ENCODE results near the gene AMIGO3. TPM values are rescaled to one million over a fixed set of nuclear protein-coding genes. Genes with fewer than 3 reads are reported as not detected.

AMIGO3 gene
- total and polyA plus RNA-seq, 4 donors, result 0.11 to 1.1 TPM; not detected in 2

DNA sequence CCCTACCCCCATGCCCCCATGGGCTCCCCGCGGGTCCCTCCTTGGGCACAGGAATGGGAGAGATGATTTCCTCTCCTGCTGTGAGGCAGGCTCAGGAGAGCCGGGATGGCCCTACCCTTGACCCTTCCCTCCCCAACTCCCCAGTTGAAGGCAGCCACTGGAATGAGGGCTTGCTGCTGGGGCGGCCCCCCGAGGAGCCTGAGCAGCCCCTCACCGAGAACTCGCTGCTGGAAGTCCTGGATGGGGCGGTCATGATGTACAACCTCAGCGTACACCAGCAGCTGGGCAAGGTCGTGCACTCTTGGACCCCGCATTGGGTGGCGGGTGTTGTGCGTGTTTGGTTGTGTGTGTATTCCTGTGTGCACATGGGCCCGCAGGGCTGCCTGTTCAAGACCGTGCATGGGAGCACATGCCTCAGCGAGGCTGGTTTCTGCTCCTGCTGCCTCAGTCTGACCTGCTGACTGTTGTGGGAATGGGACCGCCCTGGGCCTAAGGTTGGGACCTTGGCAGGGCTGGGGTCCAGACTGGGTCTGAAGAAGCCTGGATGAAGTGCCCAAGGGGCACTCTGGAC, 14.0 kb downstream of the AMIGO3 start:
- 96% methylated on average over 17 of the region's 17 CpGs for WGBS
- DNase-seq (ENCODE audit: low spot score), result no peak
- TF ChIP-seq NR2F2 (IDR thresholded peaks at IDR 0.05) (no peak), EGR1 (IDR thresholded peaks at IDR 0.05; ENCODE audit: low read depth in 2 of 2) (no peak), YY1 (IDR thresholded peaks at IDR 0.05) (no peak), RXRA (IDR thresholded peaks at IDR 0.05) (no peak)
- TF ChIP-seq, protein P1, sequence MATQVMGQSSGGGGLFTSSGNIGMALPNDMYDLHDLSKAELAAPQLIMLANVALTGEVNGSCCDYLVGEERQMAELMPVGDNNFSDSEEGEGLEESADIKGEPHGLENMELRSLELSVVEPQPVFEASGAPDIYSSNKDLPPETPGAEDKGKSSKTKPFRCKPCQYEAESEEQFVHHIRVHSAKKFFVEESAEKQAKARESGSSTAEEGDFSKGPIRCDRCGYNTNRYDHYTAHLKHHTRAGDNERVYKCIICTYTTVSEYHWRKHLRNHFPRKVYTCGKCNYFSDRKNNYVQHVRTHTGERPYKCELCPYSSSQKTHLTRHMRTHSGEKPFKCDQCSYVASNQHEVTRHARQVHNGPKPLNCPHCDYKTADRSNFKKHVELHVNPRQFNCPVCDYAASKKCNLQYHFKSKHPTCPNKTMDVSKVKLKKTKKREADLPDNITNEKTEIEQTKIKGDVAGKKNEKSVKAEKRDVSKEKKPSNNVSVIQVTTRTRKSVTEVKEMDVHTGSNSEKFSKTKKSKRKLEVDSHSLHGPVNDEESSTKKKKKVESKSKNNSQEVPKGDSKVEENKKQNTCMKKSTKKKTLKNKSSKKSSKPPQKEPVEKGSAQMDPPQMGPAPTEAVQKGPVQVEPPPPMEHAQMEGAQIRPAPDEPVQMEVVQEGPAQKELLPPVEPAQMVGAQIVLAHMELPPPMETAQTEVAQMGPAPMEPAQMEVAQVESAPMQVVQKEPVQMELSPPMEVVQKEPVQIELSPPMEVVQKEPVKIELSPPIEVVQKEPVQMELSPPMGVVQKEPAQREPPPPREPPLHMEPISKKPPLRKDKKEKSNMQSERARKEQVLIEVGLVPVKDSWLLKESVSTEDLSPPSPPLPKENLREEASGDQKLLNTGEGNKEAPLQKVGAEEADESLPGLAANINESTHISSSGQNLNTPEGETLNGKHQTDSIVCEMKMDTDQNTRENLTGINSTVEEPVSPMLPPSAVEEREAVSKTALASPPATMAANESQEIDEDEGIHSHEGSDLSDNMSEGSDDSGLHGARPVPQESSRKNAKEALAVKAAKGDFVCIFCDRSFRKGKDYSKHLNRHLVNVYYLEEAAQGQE (IDR thresholded peaks at IDR 0.05), result no peak
- Histone ChIP-seq H3K9ac (ENCODE audit: low read depth in 1 of 2, low read length in 2 of 2) (no peak overlapping the region), H3K9me3 (ENCODE audit: control insufficient read depth in 4 of 4, low read length in 3 of 4) (no peaks in the 10 kb centered on the region), H3K36me3 (ENCODE audit: control insufficient read depth in 4 of 4, insufficient read depth in 3 of 4, low read depth in 1 of 4, low read length in 3 of 4) (peaks cover 17 to 73% (median 39%) of the 10 kb centered on the region in 4 donors), H3K4me3 (ENCODE audit: low read depth in 1 of 3, low read length in 3 of 3) (no peak overlapping the region), H3K27me3 (ENCODE audit: control insufficient read depth in 4 of 4, insufficient read depth in 4 of 4, low read length in 3 of 4) (no peaks in the 10 kb centered on the region), H3K4me1 (ENCODE audit: control insufficient read depth in 4 of 4, insufficient read depth in 4 of 4, low read length in 3 of 4) (no peaks in the 10 kb centered on the region), H3K27ac (ENCODE audit: low read depth in 1 of 2, low read length in 2 of 2) (no peak overlapping the region)

DNA sequence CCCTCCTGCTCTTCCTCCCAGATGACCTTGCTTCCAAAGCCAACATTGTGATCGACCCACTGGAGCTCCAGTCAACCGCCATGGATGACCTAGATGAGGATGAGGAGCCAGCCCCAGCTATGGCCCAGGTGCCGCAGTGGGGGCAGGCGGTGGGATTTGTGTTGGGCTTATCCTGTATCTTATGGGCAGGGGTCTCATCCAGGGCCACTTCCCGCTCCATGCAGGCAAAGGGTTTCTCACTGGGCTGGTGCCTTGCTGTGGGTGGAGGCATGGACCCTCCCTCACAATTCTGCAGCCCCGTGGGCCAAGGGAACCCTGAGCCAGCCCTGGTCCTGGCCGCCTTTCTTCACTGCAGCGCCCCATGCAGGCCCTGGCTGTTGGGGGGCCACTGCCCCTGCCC, 14.9 kb downstream of the AMIGO3 start:
- Histone ChIP-seq H3K27ac (ENCODE audit: low read depth in 1 of 2, low read length in 2 of 2) (no peak overlapping the region), H3K27me3 (ENCODE audit: control insufficient read depth in 4 of 4, insufficient read depth in 4 of 4, low read length in 3 of 4) (no peaks in the 10 kb centered on the region), H3K4me1 (ENCODE audit: control insufficient read depth in 4 of 4, insufficient read depth in 4 of 4, low read length in 3 of 4) (no peaks in the 10 kb centered on the region), H3K9me3 (ENCODE audit: control insufficient read depth in 4 of 4, low read length in 3 of 4) (no peaks in the 10 kb centered on the region), H3K4me3 (ENCODE audit: low read depth in 1 of 3, low read length in 3 of 3) (no peak overlapping the region), H3K9ac (ENCODE audit: low read depth in 1 of 2, low read length in 2 of 2) (no peak overlapping the region), H3K36me3 (ENCODE audit: control insufficient read depth in 4 of 4, insufficient read depth in 3 of 4, low read depth in 1 of 4, low read length in 3 of 4) (peaks cover 22 to 81% (median 44%) of the 10 kb centered on the region in 4 donors)
- 91% methylated on average over 8 of the region's 8 CpGs for WGBS
- DNase-seq (ENCODE audit: low spot score), result no peak
- TF ChIP-seq YY1 (IDR thresholded peaks at IDR 0.05) (no peak), HNF4A (conservative IDR thresholded peaks at IDR 0.05) (no peak), SP1 (IDR thresholded peaks at IDR 0.05) (no peak), GABPA (IDR thresholded peaks at IDR 0.05 in 1 of 2, conservative IDR thresholded peaks at IDR 0.05 in 1 of 2) (no peak), EGR1 (IDR thresholded peaks at IDR 0.05; ENCODE audit: low read depth in 2 of 2) (no peak), HNF4G (IDR thresholded peaks at IDR 0.05) (no peak), RXRA (IDR thresholded peaks at IDR 0.05) (no peak), FOXA2 (IDR thresholded peaks at IDR 0.05) (no peak)
- TF ChIP-seq, protein P2, sequence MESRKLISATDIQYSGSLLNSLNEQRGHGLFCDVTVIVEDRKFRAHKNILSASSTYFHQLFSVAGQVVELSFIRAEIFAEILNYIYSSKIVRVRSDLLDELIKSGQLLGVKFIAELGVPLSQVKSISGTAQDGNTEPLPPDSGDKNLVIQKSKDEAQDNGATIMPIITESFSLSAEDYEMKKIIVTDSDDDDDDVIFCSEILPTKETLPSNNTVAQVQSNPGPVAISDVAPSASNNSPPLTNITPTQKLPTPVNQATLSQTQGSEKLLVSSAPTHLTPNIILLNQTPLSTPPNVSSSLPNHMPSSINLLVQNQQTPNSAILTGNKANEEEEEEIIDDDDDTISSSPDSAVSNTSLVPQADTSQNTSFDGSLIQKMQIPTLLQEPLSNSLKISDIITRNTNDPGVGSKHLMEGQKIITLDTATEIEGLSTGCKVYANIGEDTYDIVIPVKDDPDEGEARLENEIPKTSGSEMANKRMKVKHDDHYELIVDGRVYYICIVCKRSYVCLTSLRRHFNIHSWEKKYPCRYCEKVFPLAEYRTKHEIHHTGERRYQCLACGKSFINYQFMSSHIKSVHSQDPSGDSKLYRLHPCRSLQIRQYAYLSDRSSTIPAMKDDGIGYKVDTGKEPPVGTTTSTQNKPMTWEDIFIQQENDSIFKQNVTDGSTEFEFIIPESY (IDR thresholded peaks at IDR 0.05), result no peak
- TF ChIP-seq, protein P1 (IDR thresholded peaks at IDR 0.05), result no peak
- TF ChIP-seq, protein P3, sequence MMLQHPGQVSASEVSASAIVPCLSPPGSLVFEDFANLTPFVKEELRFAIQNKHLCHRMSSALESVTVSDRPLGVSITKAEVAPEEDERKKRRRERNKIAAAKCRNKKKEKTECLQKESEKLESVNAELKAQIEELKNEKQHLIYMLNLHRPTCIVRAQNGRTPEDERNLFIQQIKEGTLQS (IDR thresholded peaks at IDR 0.05), result no peak
- TF ChIP-seq, protein P4, sequence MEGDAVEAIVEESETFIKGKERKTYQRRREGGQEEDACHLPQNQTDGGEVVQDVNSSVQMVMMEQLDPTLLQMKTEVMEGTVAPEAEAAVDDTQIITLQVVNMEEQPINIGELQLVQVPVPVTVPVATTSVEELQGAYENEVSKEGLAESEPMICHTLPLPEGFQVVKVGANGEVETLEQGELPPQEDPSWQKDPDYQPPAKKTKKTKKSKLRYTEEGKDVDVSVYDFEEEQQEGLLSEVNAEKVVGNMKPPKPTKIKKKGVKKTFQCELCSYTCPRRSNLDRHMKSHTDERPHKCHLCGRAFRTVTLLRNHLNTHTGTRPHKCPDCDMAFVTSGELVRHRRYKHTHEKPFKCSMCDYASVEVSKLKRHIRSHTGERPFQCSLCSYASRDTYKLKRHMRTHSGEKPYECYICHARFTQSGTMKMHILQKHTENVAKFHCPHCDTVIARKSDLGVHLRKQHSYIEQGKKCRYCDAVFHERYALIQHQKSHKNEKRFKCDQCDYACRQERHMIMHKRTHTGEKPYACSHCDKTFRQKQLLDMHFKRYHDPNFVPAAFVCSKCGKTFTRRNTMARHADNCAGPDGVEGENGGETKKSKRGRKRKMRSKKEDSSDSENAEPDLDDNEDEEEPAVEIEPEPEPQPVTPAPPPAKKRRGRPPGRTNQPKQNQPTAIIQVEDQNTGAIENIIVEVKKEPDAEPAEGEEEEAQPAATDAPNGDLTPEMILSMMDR (IDR thresholded peaks at IDR 0.05; ENCODE audit: low read depth, low read length, missing input control), result no peak
- TF ChIP-seq, protein P5, sequence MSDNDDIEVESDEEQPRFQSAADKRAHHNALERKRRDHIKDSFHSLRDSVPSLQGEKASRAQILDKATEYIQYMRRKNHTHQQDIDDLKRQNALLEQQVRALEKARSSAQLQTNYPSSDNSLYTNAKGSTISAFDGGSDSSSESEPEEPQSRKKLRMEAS (IDR thresholded peaks at IDR 0.05), result no peak
